Ovary (tissue), 9 donors: ENCODE data around the gene YPEL3. TPM values are rescaled to one million over a fixed set of nuclear protein-coding genes. Genes with fewer than 3 reads are reported as not detected.

Experiments
- DNase-seq, 5 donors: peaks; one replicate each; pipeline ENCODE4 v3.0.0-alpha.2; 2019 to 2020
- H3K27ac ChIP-seq, 2 donors: fragments of 200-600 bp; one replicate each; pipeline versions ENCODE4 v1.5.1 to v1.8.0; 2019 to 2022
- H3K27me3 ChIP-seq: fragments of 200-600 bp; one replicate; pipeline ENCODE4 v1.8.0; 2022
- H3K36me3 ChIP-seq: fragments of 200-600 bp; sonication (generic); one replicate; pipeline ENCODE4 v1.5.1; 2019
- H3K4me1 ChIP-seq: one replicate; pipeline ENCODE4 v1.8.1; 2013; ENCODE audit warnings: mild to moderate bottlenecking, moderate library complexity; ENCODE audit not compliant: insufficient read depth
- H3K4me3 ChIP-seq: fragments of 200-600 bp; sonication (generic); one replicate; pipeline ENCODE4 v1.5.1; 2017
- H3K9me3 ChIP-seq, 2 donors: fragments of 200-600 bp in 1 of 2; sonication (generic) in 1 of 2; one replicate each; pipeline versions ENCODE4 v1.5.1 to v1.8.1; 2013 to 2019; ENCODE audit warnings: mild to moderate bottlenecking in 1 of 2, moderate library complexity in 1 of 2
- CTCF ChIP-seq, 3 donors: fragments of 450-650 bp in 2 of 3; fragments of 200-600 bp in 1 of 3; IDR thresholded peaks; one replicate each; pipeline versions ENCODE4 v1.5.1 to v1.8.0; 2016 to 2022; ENCODE audit warnings: antibody characterized with exemption in 3 of 3, mild to moderate bottlenecking in 1 of 3
- EP300 ChIP-seq: sonication (generic); formaldehyde crosslinking; IDR thresholded peaks from one replicate; pipeline ENCODE4 v1.6.1; 2017; ENCODE audit warnings: antibody characterized with exemption
- POLR2A ChIP-seq: fragments of 450-650 bp; IDR thresholded peaks from one replicate; pipeline ENCODE4 v1.6.1; 2017; ENCODE audit warnings: antibody characterized with exemption, mild to moderate bottlenecking, moderate library complexity
- WGBS, 3 donors: extraction: QIAGEN DNeasy Blood & Tissue Kit in 1 of 3; methylation state at CpG; one replicate each; pipeline versions ENCODE4 v1.1.5 to v1.1.7; 2013 to 2017; 5-methylcytosine and 5-hydroxymethylcytosine counted together
- intact Hi-C, 4 donors: fragments of 100-400 bp; cut with DNase I; formaldehyde crosslinking; loops; one replicate each; pipeline versions ENCODE4 v1.11.0 to v1.15.1; 2022 to 2023
- polyA plus RNA-seq, 2 donors: library from polyadenylated mRNA; stranded (reverse); fragments of 200-250 nt in 1 of 2; fragments of 350-450 nt in 1 of 2; fragmentation: Illumina TruSeq in 1 of 2; extraction: RNeasy Lipid Tissue Mini Kit (QIAGEN cat#74804) in 1 of 2; gene quantifications; one replicate each; pipeline ENCODE4 v1.2.3, GENCODE V29; 2013 to 2014
- total RNA-seq, 7 donors: library from RNA; depleted of rRNA in 2 of 7; stranded (reverse); fragments of >200 nt in 2 of 7; fragmentation: NEBNext Ultra II Directional in 3 of 7; extraction: Animal tissue kit (Norgen Biotek cat#: 25700) in 3 of 7; gene quantifications; one replicate each; pipeline versions ENCODE4 v1.1.0 to v1.2.4, GENCODE V29; 2016 to 2023
- donor health status: DM: no; HTN: no; CAD: no; lungs with moderate emphysema.
- donor health status: DM: no; HTN: no; CAD: no.
- donor health status: Bipolar disorder and iron deficiency.
- donor health status: DM: yes; HTN: yes; CAD: no.
- donor health status: DM: no; HTN: no; CAD: no.
- donor health status: DM: yes; HTN: yes; CAD: no.

YPEL3 gene
- total and polyA plus RNA-seq, 9 donors, result 12.7 to 134 (median 63.1) TPM

- no peaks in the 10 kb centered on the region for H3K36me3 ChIP-seq
- intact Hi-C loops, result loop anchor here in 1 of 4 donors (10.0 kb wide), 1 partner anchor 436 kb away; the partner anchor contains the start of gene ZNF768
- no peaks in the 10 kb centered on the region for H3K9me3 ChIP-seq
- H3K4me1 ChIP-seq, result peaks cover 4% of the 10 kb centered on the region
- no peak overlapping the region for H3K4me3 ChIP-seq
- no peaks in the 10 kb centered on the region for H3K27me3 ChIP-seq
- TF ChIP-seq POLR2A (no peak), EP300 (no peak), CTCF (IDR thresholded peaks at IDR 0.05) (no peak)
- 72 to 82% (median 81%) methylated on average over 13 to 22 of the region's 22 CpGs for WGBS, 3 donors
- H3K27ac ChIP-seq, result no peak overlapping the region
- DNase-seq, result no peak
These were observed 7.0 kb downstream of the YPEL3 start for GRCh38 chr16:30088832-30089624.

- WGBS, 3 donors, result 69% methylated on average over 10 of the region's 10 CpGs
- H3K36me3 ChIP-seq, result no peaks in the 10 kb centered on the region
- peaks cover 4% of the 10 kb centered on the region for H3K4me1 ChIP-seq
- no peak for DNase-seq
- H3K9me3 ChIP-seq, result no peaks in the 10 kb centered on the region
- no peak overlapping the region for H3K4me3 ChIP-seq
- TF ChIP-seq CTCF (IDR thresholded peaks at IDR 0.05) (no peak), EP300 (no peak), POLR2A (no peak)
- intact Hi-C loops, result loop anchor here in 1 of 4 donors (10.0 kb wide), 1 partner anchor 436 kb away; the partner anchor contains the start of gene ZNF768
- H3K27me3 ChIP-seq, result no peaks in the 10 kb centered on the region
- H3K27ac ChIP-seq, result no peak overlapping the region
These were observed 7.7 kb downstream of the YPEL3 start for GRCh38 chr16:30088237-30088831.

- WGBS, 3 donors, result 84 to 88% (median 86%) methylated on average over 11 of the region's 11 CpGs
- peaks cover 2% of the 10 kb centered on the region for H3K4me1 ChIP-seq
- H3K27ac ChIP-seq, result no peak overlapping the region
- DNase-seq, result no peak
- H3K27me3 ChIP-seq, result no peaks in the 10 kb centered on the region
- no peaks in the 10 kb centered on the region for H3K36me3 ChIP-seq
- no peak overlapping the region for H3K4me3 ChIP-seq
- intact Hi-C loops, result loop anchor here in 1 of 4 donors (10.0 kb wide), 1 partner anchor 437 kb away; the partner anchor contains the start of gene ZNF768
- TF ChIP-seq CTCF (IDR thresholded peaks at IDR 0.05), result no peak
- TF ChIP-seq POLR2A, result no peak
- no peak for TF ChIP-seq EP300
- no peaks in the 10 kb centered on the region for H3K9me3 ChIP-seq
These were observed 8.7 kb downstream of the YPEL3 start for GRCh38 chr16:30087181-30087898.
